Gastroesophageal sphincter (tissue), 4 donors: ENCODE measurements around the gene KLHDC2. TPM values are rescaled to one million over a fixed set of nuclear protein-coding genes. Genes with fewer than 3 reads are reported as not detected.
"Not testable (repeated sequence)": the region's sequence is repeated elsewhere in the genome, so short reads cannot be mapped to it uniquely, and the experiment has no call there.

Experiments
- ATAC-seq: fragments of 150-250 bp; one replicate; pipeline ENCODE4 v1.9.1; 2016; ENCODE audit warnings: mild to moderate bottlenecking, moderate library complexity
- H3K27ac ChIP-seq, 4 donors: fragments of 200-600 bp; sonication (generic) in 3 of 4; 1 replicate in 3 of 4; 2 replicates in 1 of 4; pipeline ENCODE4 v1.5.1; 2016 to 2019
- H3K27me3 ChIP-seq: fragments of 200-600 bp; sonication (generic); one replicate; pipeline ENCODE4 v1.5.1; 2019
- H3K36me3 ChIP-seq, 2 donors: fragments of 200-600 bp; sonication (generic); one replicate each; pipeline ENCODE4 v1.5.1; 2019; ENCODE audit warnings: control low read depth in 1 of 2
- H3K4me1 ChIP-seq, 3 donors: fragments of 200-600 bp; sonication (generic); 1 replicate in 2 of 3; 2 replicates in 1 of 3; pipeline ENCODE4 v1.5.1; 2016 to 2019; ENCODE audit warnings: control low read depth in 2 of 3
- H3K4me3 ChIP-seq, 2 donors: fragments of 200-600 bp; sonication (generic); one replicate each; pipeline ENCODE4 v1.5.1; 2019; ENCODE audit warnings: mild to moderate bottlenecking in 1 of 2, moderate library complexity in 1 of 2
- H3K9me3 ChIP-seq, 3 donors: fragments of 200-600 bp; sonication (generic); one replicate each; pipeline ENCODE4 v1.5.1; 2017 to 2019; ENCODE audit warnings: control low read depth in 2 of 3
- CTCF ChIP-seq, 4 experiments: fragments of 200-600 bp in 2 of 4; fragments of 450-650 bp in 2 of 4; sonication (generic) in 1 of 4; IDR thresholded peaks; one replicate each; pipeline ENCODE4 v1.5.1; 2017 to 2019; ENCODE audit warnings: antibody characterized with exemption in 4 of 4, mild to moderate bottlenecking in 2 of 4, moderate library complexity in 2 of 4
- EP300 ChIP-seq: sonication (generic); formaldehyde crosslinking; IDR thresholded peaks from one replicate; pipeline ENCODE4 v1.6.1; 2017; ENCODE audit warnings: antibody characterized with exemption, mild to moderate bottlenecking
- POLR2A ChIP-seq, 2 donors: fragments of 450-650 bp; IDR thresholded peaks; one replicate each; pipeline ENCODE4 v1.6.1; 2017; ENCODE audit warnings: antibody characterized with exemption in 2 of 2, mild to moderate bottlenecking in 2 of 2, moderate library complexity in 1 of 2
- POLR2AphosphoS5 ChIP-seq: sonication (generic); formaldehyde crosslinking; IDR thresholded peaks from one replicate; pipeline ENCODE4 v1.6.1; 2017; ENCODE audit warnings: antibody characterized with exemption
- WGBS, 2 donors: methylation state at CpG; one replicate each; pipeline ENCODE4 v1.1.5; 2018; ENCODE audit warnings: low coverage in 1 of 2; 5-methylcytosine and 5-hydroxymethylcytosine counted together
- total RNA-seq, 4 donors: library from RNA; depleted of rRNA; stranded (reverse); fragments of >200 nt; gene quantifications; one replicate each; pipeline ENCODE4 v1.1.0, GENCODE V29; 2016

Gene KLHDC2
- total RNA-seq, 4 donors from 2014 or later: 72.3 to 113 (median 97.1) TPM

GRCh38 chr14:49733836-49734235 is 34.1 kb upstream of the KLHDC2 start:
- Histone ChIP-seq H3K27me3 (no peaks in the 10 kb centered on the region), H3K4me1 (no peaks in the 10 kb centered on the region), H3K9me3 (no peaks in the 10 kb centered on the region), H3K4me3 (no peak overlapping the region), H3K27ac (no peak overlapping the region), H3K36me3 (peaks cover 0 to 82% of the 10 kb centered on the region in 2 donors)
- no peak for ATAC-seq
- no peak for TF ChIP-seq CTCF (IDR thresholded peaks at IDR 0.05)
- no peak for TF ChIP-seq POLR2AphosphoS5
- TF ChIP-seq EP300: no peak
- no peak for TF ChIP-seq POLR2A (IDR thresholded peaks at IDR 0.05)

GRCh38 chr14:49735669-49736068 is 32.3 kb upstream of the KLHDC2 start:
- 89 to 93% methylated on average over 2 to 3 of the region's 4 CpGs for WGBS, 2 donors
- not testable (repeated sequence) for H3K27me3 ChIP-seq, H3K4me1 ChIP-seq, H3K9me3 ChIP-seq, H3K27ac ChIP-seq, H3K4me3 ChIP-seq, ATAC-seq
- peaks cover 0 to 72% of the 10 kb centered on the region in 2 donors for H3K36me3 ChIP-seq

GRCh38 chr14:49745191-49745590 is 22.8 kb upstream of the KLHDC2 start:
- 75% methylated on average over 1 of the region's 1 CpG for WGBS, 2 donors
- no peaks in the 10 kb centered on the region for H3K9me3 ChIP-seq
- H3K4me3 ChIP-seq: no peak overlapping the region
- H3K27ac ChIP-seq: no peak overlapping the region
- no peaks in the 10 kb centered on the region for H3K27me3 ChIP-seq
- no peaks in the 10 kb centered on the region for H3K4me1 ChIP-seq
- H3K36me3 ChIP-seq: peaks cover 0 to 95% of the 10 kb centered on the region in 2 donors
- TF ChIP-seq POLR2AphosphoS5: no peak
- no peak for TF ChIP-seq EP300
- no peak for TF ChIP-seq POLR2A (IDR thresholded peaks at IDR 0.05)
- no peak for TF ChIP-seq CTCF (IDR thresholded peaks at IDR 0.05)
- ATAC-seq: no peak

GRCh38 chr14:49746476-49746875 is 21.5 kb upstream of the KLHDC2 start:
- not testable (repeated sequence) for ATAC-seq, H3K4me3 ChIP-seq, H3K4me1 ChIP-seq, H3K27me3 ChIP-seq, H3K27ac ChIP-seq, H3K9me3 ChIP-seq
- peaks cover 0 to 94% of the 10 kb centered on the region in 2 donors for H3K36me3 ChIP-seq

GRCh38 chr14:49754570-49755097 is 13.3 kb upstream of the KLHDC2 start:
- H3K27me3 ChIP-seq: no peaks in the 10 kb centered on the region
- ATAC-seq: no peak
- H3K4me1 ChIP-seq: no peaks in the 10 kb centered on the region
- TF ChIP-seq POLR2AphosphoS5 (no peak), CTCF (IDR thresholded peaks at IDR 0.05) (no peak), EP300 (no peak), POLR2A (IDR thresholded peaks at IDR 0.05) (no peak)
- no peak overlapping the region for H3K27ac ChIP-seq
- no peaks in the 10 kb centered on the region for H3K9me3 ChIP-seq
- no peak overlapping the region for H3K4me3 ChIP-seq
- 53 to 60% methylated on average over 5 of the region's 5 CpGs for WGBS, 2 donors
- peaks cover 0 to 36% of the 10 kb centered on the region in 2 donors for H3K36me3 ChIP-seq

- H3K27ac ChIP-seq: no peak overlapping the region
- TF ChIP-seq POLR2AphosphoS5 (no peak), POLR2A (IDR thresholded peaks at IDR 0.05) (no peak), EP300 (no peak), CTCF (IDR thresholded peaks at IDR 0.05) (no peak)
- no peaks in the 10 kb centered on the region for H3K4me1 ChIP-seq
- WGBS, 2 donors: 82 to 85% methylated on average over 3 of the region's 3 CpGs
- ATAC-seq: no peak
- H3K9me3 ChIP-seq: no peaks in the 10 kb centered on the region
- H3K4me3 ChIP-seq: no peak overlapping the region
- H3K27me3 ChIP-seq: no peaks in the 10 kb centered on the region
- peaks cover 0 to 29% of the 10 kb centered on the region in 2 donors for H3K36me3 ChIP-seq
Measured at GRCh38 chr14:49755378-49755777, 12.6 kb upstream of the KLHDC2 start.
